Smooth muscle cell (in vitro differentiated cells): ENCODE data around the gene FAM83D. TPM values are rescaled to one million over a fixed set of nuclear protein-coding genes. Genes with fewer than 3 reads are reported as not detected.

Experiments used
- DNase-seq: peaks from one replicate; lab custom pipeline; 2025; ENCODE audit not compliant: unreplicated experiment; lab: John Stamatoyannopoulos, UW
- H2AFZ ChIP-seq: fragments of 200-600 bp; sonication (generic); 2 replicates; pipeline ENCODE4 v1.6.0; 2016; ENCODE audit warnings: antibody characterized with exemption, low read depth, mild to moderate bottlenecking
- H3F3A ChIP-seq: fragments of 200-600 bp; sonication (generic); 2 replicates; pipeline ENCODE4 v1.6.0; 2017; ENCODE audit warnings: antibody characterized with exemption, low read depth
- H3K27ac ChIP-seq: fragments of 200-600 bp; sonication (generic); 2 replicates; pipeline ENCODE4 v1.5.1; 2016; ENCODE audit warnings: low read depth, mild to moderate bottlenecking
- H3K27me3 ChIP-seq: fragments of 200-600 bp; sonication (generic); 2 replicates; pipeline ENCODE4 v1.6.1; 2016; ENCODE audit warnings: low read depth, mild to moderate bottlenecking
- H3K36me3 ChIP-seq: fragments of 200-600 bp; sonication (generic); 2 replicates; pipeline ENCODE4 v1.5.1; 2016; ENCODE audit warnings: low read depth
- H3K4me1 ChIP-seq: fragments of 200-600 bp; sonication (generic); 2 replicates; pipeline ENCODE4 v1.5.1; 2016; ENCODE audit warnings: low read depth
- H3K4me2 ChIP-seq: fragments of 200-600 bp; sonication (generic); 2 replicates; pipeline ENCODE4 v1.6.0; 2016; ENCODE audit warnings: mild to moderate bottlenecking
- H3K4me3 ChIP-seq: fragments of 200-600 bp; sonication (generic); 2 replicates; pipeline ENCODE4 v1.5.1; 2016; ENCODE audit warnings: mild to moderate bottlenecking
- H3K79me2 ChIP-seq: fragments of 200-600 bp; sonication (generic); 2 replicates; pipeline ENCODE4 v1.6.0; 2016; ENCODE audit warnings: low read depth, mild to moderate bottlenecking
- H3K9ac ChIP-seq: fragments of 200-600 bp; sonication (generic); 2 replicates; pipeline ENCODE4 v1.6.0; 2016; ENCODE audit warnings: low read depth
- H3K9me3 ChIP-seq: fragments of 200-600 bp; sonication (generic); replicated peaks from 2 replicates; pipeline ENCODE4 v1.5.1; 2016; ENCODE audit warnings: low read depth
- H4K20me1 ChIP-seq: fragments of 200-600 bp; sonication (generic); 2 replicates; pipeline ENCODE4 v1.6.0; 2016; ENCODE audit warnings: low read depth
- whole genome bisulfite sequencing: methylation state at CpG from one replicate; pipeline ENCODE4 v1.1.7; 2016; ENCODE audit warnings: low lambda C conversion rate; 5-methylcytosine and 5-hydroxymethylcytosine counted together
- polyA plus RNA-seq: library from polyadenylated mRNA; unstranded; fragments of >200 nt; fragmentation: Nextera tagmentation; extraction: Ambion mirVana; gene quantifications from 2 replicates; pipeline ENCODE4 v1.2.1, GENCODE V29; 2016
- total RNA-seq: library from RNA; depleted of rRNA; stranded (reverse); fragments of >200 nt; gene quantifications from 2 replicates; pipeline ENCODE4 v1.2.3, GENCODE V29; 2014
- TF ChIP-seq, protein P1 (sequence below): fragments of 200-600 bp; sonication (generic); IDR thresholded peaks from 2 replicates; pipeline ENCODE4 v1.5.1; 2017; ENCODE audit warnings: borderline replicate concordance, mild to moderate bottlenecking, antibody characterized with exemption; ENCODE audit not compliant: insufficient read depth, poor library complexity, severe bottlenecking

FAM83D gene, protein sequence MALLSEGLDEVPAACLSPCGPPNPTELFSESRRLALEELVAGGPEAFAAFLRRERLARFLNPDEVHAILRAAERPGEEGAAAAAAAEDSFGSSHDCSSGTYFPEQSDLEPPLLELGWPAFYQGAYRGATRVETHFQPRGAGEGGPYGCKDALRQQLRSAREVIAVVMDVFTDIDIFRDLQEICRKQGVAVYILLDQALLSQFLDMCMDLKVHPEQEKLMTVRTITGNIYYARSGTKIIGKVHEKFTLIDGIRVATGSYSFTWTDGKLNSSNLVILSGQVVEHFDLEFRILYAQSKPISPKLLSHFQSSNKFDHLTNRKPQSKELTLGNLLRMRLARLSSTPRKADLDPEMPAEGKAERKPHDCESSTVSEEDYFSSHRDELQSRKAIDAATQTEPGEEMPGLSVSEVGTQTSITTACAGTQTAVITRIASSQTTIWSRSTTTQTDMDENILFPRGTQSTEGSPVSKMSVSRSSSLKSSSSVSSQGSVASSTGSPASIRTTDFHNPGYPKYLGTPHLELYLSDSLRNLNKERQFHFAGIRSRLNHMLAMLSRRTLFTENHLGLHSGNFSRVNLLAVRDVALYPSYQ
- total RNA-seq (4.8 and 10.7 TPM in 2 replicates), polyA plus RNA-seq (3.4 and 5.7 TPM in 2 replicates)

DNA sequence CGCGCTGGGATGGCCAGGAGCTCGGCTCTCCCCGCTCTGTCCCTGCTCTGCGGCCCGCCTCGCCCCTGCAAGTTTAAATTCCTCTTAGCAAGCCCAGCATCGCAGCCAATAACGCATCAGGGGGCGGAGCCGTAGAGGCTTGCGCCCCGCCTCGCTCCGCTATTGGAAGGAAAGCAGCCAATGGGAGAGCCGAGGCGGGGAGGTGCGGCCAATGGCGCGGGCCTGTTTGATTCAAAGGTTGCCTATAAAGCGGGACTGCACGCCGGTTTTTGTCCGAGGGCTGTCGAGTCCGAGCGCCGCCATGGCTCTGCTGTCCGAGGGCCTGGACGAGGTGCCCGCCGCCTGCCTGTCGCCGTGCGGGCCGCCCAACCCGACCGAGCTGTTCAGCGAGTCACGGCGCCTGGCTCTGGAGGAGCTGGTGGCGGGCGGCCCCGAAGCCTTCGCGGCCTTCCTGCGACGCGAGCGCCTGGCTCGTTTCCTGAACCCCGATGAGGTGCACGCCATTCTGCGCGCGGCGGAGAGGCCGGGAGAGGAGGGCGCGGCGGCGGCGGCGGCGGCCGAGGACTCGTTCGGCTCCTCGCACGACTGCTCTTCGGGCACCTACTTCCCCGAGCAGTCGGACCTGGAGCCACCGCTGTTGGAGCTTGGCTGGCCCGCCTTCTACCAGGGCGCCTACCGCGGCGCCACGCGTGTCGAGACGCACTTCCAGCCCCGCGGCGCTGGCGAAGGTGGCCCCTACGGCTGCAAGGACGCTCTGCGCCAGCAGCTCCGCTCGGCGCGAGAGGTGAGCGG is at the start of gene FAM83D:
Gene FAM83D, plus strand, starts transcription at position 276 of the 792 bp plus-strand sequence. Its CDS starts 26 bp downstream, at position 302.
- no peaks in the 10 kb centered on the region for H4K20me1 ChIP-seq
- peak within 1 kb of the TSS; percentile 89 for H2AFZ ChIP-seq
- TF ChIP-seq, protein P1, sequence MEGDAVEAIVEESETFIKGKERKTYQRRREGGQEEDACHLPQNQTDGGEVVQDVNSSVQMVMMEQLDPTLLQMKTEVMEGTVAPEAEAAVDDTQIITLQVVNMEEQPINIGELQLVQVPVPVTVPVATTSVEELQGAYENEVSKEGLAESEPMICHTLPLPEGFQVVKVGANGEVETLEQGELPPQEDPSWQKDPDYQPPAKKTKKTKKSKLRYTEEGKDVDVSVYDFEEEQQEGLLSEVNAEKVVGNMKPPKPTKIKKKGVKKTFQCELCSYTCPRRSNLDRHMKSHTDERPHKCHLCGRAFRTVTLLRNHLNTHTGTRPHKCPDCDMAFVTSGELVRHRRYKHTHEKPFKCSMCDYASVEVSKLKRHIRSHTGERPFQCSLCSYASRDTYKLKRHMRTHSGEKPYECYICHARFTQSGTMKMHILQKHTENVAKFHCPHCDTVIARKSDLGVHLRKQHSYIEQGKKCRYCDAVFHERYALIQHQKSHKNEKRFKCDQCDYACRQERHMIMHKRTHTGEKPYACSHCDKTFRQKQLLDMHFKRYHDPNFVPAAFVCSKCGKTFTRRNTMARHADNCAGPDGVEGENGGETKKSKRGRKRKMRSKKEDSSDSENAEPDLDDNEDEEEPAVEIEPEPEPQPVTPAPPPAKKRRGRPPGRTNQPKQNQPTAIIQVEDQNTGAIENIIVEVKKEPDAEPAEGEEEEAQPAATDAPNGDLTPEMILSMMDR = no peak
- peak within 1 kb of the TSS; percentile 27 for H3K9ac ChIP-seq
- H3K4me1 ChIP-seq = peaks cover 17% of the 10 kb centered on the region
- no peaks in the 10 kb centered on the region for H3K9me3 ChIP-seq
- no peaks in the 10 kb centered on the region for H3K36me3 ChIP-seq
- WGBS = 1% methylated on average over 93 of the region's 95 CpGs
- peaks cover 9% of the 10 kb centered on the region for H3K27me3 ChIP-seq
- peaks cover 46% of the 10 kb centered on the region for H3K79me2 ChIP-seq
- peak within 1 kb of the TSS; percentile 79 for H3K4me3 ChIP-seq
- H3K4me2 ChIP-seq = peak within 1 kb of the TSS; percentile 92
- DNase-seq = peak; percentile 62
- H3K27ac ChIP-seq = no peak within 1 kb of the TSS
- H3F3A ChIP-seq = no peaks in the 10 kb centered on the region

DNA sequence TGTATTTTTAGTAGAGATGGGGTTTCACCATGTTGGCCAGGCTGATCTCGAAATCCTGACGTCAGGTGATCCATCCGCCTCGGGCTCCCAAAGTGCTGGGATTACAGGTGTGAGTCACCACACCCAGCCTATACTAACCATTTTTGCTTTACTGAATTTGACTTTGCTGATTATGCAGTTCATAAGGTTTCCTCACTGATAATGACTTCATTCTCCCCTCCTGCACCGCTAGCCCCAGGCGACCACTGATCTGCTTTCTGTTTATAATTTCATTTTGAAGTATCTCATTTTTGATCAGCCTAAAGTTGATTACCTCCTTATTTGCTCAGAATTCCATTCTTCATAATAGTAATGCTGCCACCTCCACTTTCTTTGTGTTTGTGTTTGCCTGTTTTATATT is 48.7 kb upstream of the FAM83D start:
- no peak for DNase-seq
- H3K4me1 ChIP-seq = no peaks in the 10 kb centered on the region
- no peak overlapping the region for H3K4me2 ChIP-seq
- 86% methylated on average over 6 of the region's 6 CpGs for WGBS
- peaks cover 13% of the 10 kb centered on the region for H3K27me3 ChIP-seq
- H3K4me3 ChIP-seq = no peak overlapping the region
- H3K9me3 ChIP-seq = no peaks in the 10 kb centered on the region
- no peaks in the 10 kb centered on the region for H3K79me2 ChIP-seq
- no peak overlapping the region for H3K27ac ChIP-seq
- H3F3A ChIP-seq = no peaks in the 10 kb centered on the region
- no peaks in the 10 kb centered on the region for H4K20me1 ChIP-seq
- H2AFZ ChIP-seq = no peak overlapping the region
- no peaks in the 10 kb centered on the region for H3K36me3 ChIP-seq
- H3K9ac ChIP-seq = no peak overlapping the region
- TF ChIP-seq, protein P1 = no peak

DNA sequence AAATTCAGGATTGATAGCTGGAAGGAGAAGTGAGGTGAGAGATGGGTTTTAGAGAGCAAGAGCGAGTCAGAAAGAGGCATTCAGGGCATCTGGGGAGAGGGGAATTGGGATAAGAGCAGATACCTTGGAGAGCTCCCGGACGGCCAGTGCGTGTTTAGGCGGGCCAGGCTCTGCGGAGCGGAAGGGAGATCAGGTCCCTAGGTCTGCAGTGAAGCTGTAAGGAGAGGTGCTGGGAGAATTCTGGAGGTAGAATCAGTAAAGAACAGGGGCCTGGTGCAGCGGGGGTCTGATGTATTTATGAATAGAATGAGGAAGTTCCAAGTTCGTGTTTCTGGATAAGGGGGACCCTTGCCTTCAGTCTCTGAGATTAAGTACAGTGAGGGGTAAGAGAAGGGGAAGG is 47.4 kb upstream of the FAM83D start:
- no peaks in the 10 kb centered on the region for H3K36me3 ChIP-seq
- WGBS = 17% methylated on average over 9 of the region's 9 CpGs
- H3K9ac ChIP-seq = no peak overlapping the region
- no peak overlapping the region for H2AFZ ChIP-seq
- H3K4me3 ChIP-seq = no peak overlapping the region
- H3K79me2 ChIP-seq = no peaks in the 10 kb centered on the region
- H3K4me2 ChIP-seq = no peak overlapping the region
- peak; percentile 3 for DNase-seq
- no peaks in the 10 kb centered on the region for H3F3A ChIP-seq
- H3K27ac ChIP-seq = no peak overlapping the region
- H4K20me1 ChIP-seq = no peaks in the 10 kb centered on the region
- H3K4me1 ChIP-seq = no peaks in the 10 kb centered on the region
- no peaks in the 10 kb centered on the region for H3K9me3 ChIP-seq
- TF ChIP-seq, protein P1 = no peak
- peaks cover 13% of the 10 kb centered on the region for H3K27me3 ChIP-seq
